NCI-H526 treated with DMSO at 0.1 percent for 48 hours (cell line): ENCODE data around the gene PRM2.

Experiments used
- DNase-seq: peaks from one replicate; lab custom pipeline; 2025; lab: John Stamatoyannopoulos, UW

Gene PRM2

DNA sequence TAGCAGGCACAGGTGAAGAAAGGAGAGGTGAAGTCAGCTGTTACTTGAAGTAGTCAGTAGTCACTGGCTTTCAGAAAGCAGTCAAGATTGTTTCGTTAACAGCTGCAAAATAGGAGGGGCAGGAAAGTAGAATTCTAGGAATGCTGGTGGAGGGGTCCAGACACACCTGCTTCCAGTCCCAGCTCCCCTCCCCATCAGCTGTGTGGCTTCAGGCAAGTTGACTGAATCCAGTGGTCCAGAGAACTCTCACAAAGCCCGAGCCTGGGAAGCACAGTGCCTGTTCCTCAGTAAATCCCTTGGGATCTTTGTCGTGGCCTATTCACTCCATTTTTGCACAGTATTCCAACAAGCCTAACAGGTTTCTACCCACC lies 15.7 kb downstream of the PRM2 start:
- no peak for DNase-seq

DNA sequence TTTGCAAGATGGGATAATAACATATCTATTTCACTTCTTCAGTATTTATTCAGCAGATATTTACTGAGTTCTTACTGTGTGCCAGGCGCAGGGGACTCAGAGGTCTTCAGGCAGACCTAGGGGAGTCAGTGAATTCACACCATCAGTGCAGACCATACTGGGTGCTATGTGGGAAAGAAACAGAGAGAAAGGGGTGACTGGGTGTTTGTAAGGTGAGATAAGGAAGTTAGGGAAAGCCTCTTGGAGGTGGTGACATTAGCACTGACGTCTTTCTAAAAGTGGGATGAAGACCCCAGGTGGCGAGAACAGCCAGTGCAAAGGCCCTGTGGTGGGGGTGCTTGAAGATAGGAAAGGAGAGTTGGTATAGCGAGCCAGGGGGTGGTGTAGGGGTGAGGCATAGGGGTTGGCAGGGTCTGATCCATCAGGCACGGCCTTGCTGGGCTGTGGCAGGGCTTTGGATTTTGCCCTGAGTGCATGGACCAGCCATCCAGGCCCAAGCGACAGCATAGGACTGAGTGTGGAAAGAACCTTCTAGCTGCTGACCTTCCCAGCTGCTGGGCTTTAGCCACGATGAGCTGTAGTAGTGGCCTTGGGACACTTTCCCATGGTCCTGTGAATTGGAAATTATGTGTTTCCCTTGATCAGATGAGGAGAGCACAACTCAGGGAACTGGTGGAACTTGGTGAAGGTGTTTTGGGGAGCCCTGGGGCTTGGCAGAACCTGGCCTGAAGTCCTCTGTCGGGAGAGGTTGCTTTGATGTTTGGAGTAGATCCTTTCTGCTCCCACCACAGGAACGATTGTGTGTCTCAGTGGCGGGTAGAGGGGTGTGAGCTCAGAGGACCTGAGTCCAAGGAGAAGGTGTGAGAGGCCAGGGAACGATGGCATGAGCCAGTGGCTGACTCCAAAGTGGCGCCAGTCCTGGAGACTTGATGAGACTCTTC lies 16.4 kb downstream of the PRM2 start:
- DNase-seq = no peak

DNA sequence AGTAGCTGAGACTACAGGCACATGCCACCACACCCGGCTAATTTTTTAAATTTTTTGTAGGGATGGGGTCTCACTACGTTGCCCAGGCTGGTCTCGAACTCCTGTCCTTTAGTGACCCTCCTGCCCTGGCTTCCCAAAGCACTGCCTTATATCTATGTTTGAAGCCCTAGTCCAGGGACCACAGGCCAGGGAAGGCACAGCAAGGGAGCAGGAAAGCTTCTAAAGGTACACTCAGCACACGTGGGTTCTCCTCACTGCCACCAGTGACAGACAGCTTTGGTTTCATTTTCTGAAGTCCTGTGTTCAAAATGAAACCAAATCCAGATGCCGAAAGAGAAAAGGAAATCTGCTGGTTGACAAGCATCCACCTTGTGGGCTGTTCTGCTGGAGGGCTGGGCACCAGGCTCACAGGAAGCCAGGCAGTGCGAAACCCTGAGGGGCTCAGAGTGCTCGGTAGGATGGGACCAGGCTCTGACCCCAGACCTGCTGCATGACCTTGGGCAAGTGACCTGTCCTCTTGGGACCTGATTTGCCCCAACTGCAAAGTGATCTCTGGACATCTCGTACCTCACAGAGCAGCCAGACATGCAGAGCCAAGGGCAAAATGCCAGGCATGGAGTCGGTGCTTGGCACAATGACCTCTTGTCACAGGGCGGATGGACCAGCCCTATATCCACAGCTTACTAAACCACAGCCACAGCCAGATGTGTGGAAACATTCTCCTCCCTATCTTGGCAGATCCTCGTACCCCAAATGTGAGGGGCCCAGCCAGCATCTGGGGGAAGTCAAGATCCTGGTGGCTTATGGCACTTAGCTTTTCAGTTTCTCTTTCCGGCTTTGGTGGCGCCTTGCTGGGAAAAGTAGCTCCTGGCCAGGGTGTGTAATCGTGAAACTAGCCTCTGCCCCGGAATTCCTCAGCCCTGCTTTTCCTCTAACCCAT lies 17.5 kb downstream of the PRM2 start:
- no peak for DNase-seq

DNA sequence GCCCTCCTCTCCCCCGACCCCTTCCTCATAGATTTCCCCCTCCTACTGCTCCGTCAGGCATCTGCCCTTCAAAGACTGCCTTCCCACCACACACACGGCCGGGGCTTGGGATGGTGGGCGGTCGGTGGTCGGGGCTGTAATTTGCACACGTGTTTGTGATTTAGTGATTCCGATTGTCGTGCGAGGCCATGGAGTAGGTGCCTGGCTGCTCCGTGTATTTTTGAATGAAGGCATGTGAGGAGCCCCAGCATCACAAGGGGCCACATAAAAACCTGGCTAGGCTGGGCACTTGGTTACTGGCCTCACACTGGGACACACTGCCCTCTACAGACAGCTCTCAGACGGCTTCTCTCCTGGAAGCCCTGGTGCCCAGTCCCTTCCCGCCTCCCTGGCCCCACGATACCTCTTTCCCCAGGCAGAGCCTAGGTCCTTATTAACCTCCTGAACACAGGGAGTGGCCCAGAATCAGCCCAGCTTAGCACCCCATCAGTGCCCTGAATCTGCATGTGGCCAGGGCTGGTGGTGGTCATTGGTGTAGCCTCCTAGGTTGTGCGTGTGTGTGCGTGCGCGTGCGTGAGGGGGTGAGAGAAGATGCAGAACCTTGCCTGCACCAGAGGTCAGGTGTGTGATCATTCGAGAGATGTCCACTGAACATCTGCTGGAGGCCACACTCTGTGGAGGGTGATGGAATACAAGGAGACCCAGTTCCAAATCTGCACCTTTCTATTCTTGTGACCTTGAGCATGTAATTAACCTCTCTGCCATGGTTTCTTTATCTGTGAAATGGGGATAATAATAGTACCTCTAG lies 18.9 kb downstream of the PRM2 start:
- DNase-seq = peak; percentile 70

DNA sequence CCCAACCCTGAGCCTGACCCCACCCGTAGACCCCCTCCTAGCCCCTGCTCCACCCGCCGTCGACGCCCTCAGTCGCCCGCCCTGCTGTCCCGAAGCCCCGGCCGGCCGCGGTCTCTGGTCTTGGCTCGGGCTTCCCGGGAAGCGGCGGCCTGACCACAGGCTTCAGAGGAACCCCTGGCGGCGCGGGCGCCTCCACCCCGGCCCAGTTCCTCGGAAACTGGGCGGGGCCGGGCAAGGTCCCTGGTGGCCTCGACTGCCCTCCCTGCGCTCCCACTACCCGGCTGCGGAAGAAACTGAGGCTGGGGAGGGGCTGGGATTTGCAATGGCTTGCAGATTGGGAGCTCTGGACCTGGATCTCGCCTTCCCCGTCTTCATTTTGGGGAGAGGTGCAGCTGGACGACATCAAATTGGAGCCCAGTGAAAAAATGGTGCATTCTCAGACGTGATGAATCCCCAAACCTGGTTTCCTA lies 19.6 kb downstream of the PRM2 start:
- no peak for DNase-seq

DNA sequence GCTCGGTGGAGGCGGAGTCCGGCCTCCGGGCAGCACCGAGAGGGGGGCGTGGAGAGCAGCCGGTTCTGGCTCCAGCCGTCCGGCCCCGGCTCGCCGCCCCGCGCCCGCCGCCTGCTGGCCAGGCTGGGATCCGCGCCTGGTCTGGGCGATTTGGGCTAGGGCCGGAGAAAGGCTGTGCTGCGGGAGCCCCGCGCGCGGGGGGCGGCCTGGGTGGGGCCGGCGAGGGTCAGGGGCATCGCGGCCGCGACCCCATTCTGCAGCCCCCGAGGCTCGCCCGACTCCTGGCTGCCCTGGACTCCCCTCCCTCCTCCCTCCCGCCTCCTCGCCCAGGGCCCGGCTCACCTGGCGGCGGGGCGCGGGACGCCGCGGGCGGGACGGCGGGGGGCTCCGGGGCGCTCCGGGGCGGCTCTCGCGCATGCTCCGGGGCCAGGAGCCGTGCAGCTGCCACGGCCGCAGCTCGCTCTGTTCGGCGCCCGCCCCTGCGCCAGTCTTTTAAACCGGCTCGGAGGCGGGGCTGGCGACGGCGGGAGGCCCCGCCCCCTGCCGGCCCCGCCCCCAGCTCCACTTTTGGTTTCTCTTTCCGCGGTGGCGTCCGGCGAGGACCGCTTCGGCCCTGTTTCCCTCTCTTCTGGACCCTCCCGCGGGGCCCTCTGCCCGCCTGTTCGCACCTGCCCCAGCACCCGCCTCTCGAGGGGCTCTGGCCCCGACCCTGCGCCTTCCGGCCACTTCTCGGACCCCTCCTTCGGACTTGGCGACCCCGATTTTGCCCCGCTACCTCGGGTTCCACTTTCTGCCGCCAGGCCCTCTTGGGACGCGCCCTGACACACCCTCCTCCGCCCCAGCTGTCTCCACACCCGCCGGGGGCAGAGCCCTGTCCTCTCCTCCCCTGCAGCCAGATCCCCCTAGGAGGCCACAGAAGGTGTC lies 20.3 kb downstream of the PRM2 start, which contains the start of gene SOCS1:
SOCS1 (minus strand) TSS at position 468 of the 924 bp plus-strand sequence. CDS start 726 bp downstream, outside the sequence.
- peak; percentile 55 for DNase-seq

DNA sequence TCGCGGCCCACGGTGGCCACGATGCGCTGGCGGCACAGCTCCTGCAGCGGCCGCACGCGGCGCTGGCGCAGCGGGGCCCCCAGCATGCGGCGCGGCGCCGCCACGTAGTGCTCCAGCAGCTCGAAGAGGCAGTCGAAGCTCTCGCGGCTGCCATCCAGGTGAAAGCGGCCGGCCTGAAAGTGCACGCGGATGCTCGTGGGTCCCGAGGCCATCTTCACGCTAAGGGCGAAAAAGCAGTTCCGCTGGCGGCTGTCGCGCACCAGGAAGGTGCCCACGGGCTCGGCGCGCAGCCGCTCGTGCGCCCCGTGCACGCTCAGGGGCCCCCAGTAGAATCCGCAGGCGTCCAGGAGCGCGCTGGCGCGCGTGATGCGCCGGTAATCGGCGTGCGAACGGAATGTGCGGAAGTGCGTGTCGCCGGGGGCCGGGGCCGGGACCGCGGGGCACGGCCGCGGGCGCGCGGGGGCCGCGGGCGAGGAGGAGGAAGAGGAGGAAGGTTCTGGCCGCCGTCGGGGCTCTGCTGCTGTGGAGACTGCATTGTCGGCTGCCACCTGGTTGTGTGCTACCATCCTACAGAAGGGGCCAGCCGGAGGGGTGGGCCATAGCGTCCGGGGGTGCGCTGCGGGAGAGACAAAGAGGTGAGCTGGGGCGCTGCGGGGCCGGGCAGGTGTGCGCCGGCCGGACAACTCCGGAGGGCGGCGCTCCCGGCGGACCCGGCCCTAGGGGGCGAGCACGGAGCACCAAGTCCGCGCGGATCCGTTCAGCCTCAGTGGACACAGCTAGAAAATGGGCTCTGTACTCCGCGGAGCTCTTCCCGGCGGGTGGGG lies 21.2 kb downstream of the PRM2 start:
- peak; percentile 5 for DNase-seq

DNA sequence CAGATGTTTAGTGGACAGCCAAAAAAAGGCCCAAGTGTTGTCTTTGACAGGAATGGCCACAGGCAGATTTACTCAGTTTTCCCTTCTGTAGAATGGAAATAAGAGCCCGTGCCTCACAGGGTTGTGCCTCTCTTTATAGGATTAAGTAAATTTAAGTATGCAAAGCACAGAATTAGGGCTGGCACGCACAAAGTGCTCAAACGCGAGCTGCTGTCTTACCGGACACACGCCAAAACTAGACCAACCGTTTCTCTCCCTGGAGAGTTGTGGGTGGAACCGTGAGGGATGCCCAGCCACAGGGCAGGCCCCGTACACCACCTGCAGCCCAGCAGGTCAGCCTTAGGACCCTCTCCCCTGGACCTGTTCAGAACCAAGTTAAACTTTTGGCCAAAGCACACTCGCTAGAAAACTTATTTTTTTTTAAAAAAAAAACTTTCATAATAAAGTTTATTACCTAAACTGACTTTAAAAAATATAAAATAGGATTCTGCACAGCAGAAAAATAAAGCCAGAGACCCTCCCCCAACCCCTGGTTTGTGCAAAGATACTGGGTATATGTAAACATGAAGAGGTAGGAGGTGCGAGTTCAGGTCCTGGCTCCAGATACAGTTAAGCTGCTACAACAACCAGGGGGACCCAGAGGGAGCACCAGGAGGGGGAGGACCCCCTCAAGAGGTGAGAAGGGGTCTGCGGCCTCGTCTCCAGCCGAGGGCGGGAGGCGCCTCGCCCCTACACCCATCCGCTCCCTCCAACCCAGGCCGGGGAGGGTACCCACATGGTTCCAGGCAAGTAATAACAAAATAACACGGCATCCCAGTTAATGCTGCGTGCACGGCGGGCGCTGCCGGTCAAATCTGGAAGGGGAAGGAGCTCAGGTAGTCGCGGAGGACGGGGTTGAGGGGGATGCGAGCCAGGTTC lies 22.0 kb downstream of the PRM2 start:
- DNase-seq = no peak

DNA sequence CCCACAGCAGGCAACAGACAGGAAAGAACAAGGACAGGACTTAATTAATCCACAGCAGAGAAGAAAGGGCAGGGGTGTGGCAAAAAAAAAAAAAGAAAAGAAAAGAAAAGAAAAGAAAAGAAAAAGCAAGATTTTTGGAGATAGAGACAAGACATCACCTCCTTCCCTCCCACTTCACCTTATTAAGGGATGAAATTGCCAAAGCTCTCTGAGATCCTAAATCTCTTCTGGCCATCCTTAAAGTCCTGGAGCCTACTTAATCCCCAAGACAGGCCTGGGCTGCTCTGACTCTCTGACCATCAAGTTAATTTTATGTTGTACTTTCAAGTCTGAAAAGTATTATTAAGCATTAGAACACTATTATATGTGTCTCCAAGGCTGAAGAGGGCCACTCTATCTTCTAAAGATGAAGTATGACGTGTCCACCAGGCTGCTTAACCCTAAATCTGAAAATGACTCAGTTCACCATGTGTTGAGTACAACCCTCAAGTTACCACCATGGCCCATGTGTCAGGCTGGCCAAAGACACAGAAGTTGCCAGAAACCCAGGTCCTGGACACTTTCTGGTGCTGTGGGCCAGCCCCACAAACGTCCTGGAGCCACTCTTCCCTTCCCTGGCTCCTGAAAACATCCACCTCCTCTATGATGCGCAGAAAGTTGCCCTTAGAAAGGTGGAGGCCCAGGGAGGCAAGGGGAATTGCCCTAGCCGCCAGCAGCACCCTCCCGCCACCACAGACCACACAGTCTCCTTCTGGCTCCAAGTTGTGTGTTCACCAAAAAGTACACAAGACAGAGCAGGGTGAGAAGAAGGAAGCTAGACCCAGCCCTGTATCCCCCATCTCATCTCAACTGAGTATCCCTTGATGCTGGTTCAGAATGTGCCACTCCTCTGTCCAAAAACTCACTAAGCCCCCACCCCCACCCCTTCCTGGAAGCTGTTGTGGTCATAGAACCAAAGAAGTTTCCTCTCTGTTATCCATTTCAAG lies 23.0 kb downstream of the PRM2 start:
- no peak for DNase-seq

DNA sequence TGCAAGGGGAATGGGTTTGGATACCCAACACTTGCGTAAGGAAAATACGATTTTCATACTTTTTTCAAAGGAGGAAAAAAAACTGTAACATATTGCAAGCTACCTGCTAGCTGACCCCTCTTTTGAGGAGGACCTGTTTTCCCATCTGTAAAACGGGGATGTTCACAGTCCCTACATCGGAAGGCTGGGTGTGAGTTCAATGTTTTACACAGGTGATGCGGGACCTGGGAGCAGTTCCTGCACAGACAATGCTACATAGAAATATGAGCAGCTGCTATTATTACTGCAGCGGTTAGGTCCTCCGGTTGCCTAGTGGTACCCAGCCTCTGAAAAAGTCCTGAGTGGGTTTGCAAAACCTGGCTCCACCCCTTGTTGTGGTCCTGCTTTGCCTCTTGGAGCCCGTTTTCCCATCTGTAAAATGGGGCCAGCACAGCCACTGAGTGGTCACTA lies 23.8 kb downstream of the PRM2 start:
- DNase-seq = no peak

DNA sequence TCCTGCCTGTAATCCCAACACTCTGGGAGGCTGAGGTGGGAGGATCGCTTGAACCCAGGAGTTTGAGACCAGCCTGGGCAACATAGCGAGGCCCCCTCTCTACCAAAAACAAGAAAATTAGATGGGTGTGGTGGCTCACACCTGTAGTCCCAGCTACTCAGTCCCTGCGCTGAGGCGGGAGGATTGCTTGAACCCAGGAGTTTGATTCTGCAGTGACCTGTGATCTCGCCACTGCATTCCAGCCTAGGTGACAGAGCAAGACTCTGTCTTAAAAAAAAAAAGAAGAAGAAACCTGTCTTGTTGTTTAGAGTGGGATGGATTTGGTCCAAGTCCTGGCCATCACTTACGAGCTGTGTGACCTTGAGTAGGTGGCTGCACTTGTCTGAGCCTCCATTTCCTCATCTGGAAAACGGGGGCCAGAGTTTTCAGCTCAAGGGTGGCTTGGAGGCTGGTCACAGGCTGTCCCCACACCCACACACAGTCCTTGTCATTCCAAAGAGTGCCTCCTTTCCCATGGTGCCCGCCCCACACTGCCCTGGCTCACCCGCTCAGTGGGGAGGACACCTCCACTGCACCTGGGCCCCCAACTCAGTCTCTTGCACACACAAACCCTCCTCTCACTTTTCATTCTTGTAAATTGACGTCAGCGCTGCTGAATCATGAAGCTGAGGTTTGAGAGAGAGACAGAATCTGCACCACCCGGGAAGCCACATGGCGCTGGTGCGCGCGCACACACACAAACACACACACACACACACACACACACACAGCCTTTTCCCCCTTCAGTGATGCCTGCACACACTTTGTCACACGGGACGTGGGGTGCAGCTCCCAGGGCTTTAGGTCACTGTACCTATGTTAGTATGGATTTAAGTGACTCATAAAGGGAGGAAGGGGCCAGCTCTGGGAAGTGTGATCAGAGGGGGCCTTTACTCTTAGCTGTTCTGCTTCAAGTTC lies 24.5 kb downstream of the PRM2 start:
- no peak for DNase-seq

DNA sequence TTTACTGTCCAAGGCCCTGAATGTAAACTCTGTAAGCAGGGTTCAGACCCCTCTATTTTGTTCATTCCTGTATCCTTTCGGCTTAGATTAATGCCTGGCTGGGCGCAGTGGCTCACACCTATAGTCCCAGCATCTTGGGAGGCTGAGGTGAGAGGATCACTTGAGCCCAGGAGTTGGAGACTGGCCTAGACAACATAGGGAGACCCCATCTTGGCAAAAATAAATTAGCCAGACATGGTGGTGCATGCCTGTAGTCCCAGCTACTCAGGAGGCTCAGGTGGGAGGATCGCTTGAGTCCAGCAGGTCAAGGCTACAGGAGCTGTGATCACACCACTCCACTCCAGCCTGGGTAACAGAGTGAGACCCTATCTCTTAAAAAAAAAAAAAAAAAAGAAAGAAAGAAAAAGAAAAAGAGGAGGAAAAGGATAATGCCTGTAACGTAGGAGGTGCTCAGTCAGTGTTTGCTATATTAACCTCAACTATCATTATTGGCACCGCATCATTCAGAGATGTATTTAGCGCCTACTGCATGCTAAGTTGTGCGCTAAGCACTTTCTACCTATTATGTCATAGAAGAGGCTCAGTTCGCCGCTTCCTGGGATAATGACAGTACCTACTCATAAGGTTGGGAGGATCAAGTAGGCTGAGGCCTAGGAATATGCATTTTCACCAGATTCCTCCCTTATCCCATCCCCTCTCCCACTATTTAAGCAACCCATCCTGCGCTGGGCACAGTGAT lies 25.3 kb downstream of the PRM2 start:
- no peak for DNase-seq

DNA sequence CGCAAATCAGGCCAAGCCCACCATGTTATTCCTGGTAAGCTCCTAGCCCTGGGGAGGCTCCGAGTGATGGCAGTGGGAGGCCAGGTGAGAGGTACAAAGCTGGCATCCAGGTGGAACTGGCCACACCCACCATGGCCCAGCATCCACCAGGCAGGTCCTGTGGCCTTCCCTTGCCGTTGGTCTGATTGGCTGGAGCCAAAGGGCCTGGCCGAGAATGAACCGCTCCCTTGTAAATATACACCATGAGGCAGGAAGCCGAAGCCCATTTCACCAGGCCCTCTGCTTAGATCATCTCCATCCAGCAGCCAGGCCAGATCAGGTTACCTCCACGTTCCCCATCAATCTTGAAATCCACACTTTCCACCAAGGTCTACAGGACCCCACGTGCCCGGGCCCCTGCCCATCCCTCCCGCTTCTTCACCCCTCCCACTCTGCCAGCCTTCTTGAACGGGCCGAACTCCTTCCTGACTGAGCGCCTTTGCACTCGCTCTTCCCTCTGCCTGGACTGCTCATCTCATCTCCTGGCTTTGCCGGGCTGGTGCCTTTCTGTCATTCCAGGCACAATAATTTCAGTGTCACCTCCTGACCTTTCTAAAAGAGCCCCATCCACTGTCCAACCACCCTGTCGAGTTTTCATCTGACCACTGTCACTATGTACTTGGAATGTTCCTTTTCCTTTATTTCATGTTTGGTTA lies 26.0 kb downstream of the PRM2 start:
- DNase-seq = no peak

DNA sequence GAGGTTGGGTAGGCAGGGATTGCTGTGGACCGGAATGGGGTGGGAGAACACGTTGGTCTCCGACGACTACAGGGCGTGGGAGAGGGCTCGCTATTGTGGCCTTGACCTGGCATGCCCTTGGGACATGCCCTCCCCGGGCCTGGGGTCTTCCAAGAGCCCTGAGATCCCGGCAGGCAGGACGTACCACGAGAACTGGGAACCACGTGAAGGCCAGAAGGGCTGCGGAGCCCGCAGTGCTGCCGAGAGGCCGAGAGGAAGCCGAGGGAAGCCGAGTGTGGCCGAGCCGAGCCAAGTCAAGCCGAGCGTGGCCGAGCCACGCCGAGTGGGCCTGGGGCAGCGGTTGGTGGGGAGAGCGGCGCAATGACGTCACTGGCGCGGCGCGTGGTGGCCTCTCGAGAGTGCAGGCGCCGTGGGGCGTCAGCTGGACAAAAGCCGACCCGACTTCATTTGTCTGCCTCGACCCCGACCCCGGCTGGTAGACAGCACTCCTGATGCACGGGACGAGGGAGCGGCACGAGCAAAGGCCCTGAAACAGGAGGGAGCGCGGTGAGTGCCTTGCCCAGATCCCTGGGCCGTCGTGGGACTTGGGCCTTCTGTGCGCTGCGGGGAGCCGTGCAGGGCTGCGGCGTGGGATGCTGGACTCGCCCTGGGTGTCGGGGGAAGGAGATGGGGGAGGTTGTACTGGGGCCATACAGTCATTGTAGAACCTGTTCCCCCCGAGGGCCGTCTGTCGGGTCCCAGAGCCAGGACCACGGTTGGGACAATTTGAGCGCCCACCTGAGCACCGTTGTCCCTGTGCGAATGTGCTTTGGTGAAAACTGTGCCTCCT lies 26.8 kb downstream of the PRM2 start:
- DNase-seq = no peak
